Activated CD8-positive, alpha-beta memory T cell treated with anti-CD3 and anti-CD28 coated beads, Interleukin-2, amount 10 ng/mL, durations not matched to agents 7 days and 5 days (primary cell): ENCODE measurements around the gene GATA6. TPM values are rescaled to one million over a fixed set of nuclear protein-coding genes. Genes with fewer than 3 reads are reported as not detected.

Source experiments
- ATAC-seq: fragments of 150-1000 bp; cut with Tn5 transposase; one replicate; pipeline ENCODE4 v1.10.0; 2021; ENCODE audit warnings: moderate library complexity
- CTCF ChIA-PET: fragments of 350-600 bp; sonication (Branson Sonifier 250); formaldehyde crosslinking; loops from one replicate; lab custom pipeline; 2021; ENCODE audit warnings: antibody characterized with exemption; lab: Charles Lee
- DNase-seq: peaks from one replicate; pipeline ENCODE4 v3.0.0-alpha.2; 2020
- H3K27ac Mint-ChIP-seq: one replicate; pipeline ENCODE4 v1.8.0; 2021; ENCODE audit warnings: mild to moderate bottlenecking, mixed read lengths
- H3K27me3 Mint-ChIP-seq: one replicate; pipeline ENCODE4 v1.8.0; 2021; ENCODE audit warnings: mixed read lengths
- H3K36me3 Mint-ChIP-seq: one replicate; pipeline ENCODE4 v1.8.0; 2021; ENCODE audit warnings: mild to moderate bottlenecking, mixed read lengths
- H3K4me1 Mint-ChIP-seq: one replicate; pipeline ENCODE4 v1.8.0; 2021; ENCODE audit warnings: mixed read lengths
- H3K4me3 Mint-ChIP-seq: one replicate; pipeline ENCODE4 v1.8.0; 2021; ENCODE audit warnings: mild to moderate bottlenecking, moderate library complexity, mixed read lengths
- H3K9me3 Mint-ChIP-seq: one replicate; pipeline ENCODE4 v1.8.0; 2022; ENCODE audit warnings: low read depth, mixed read lengths
- total RNA-seq, 2 experiments: library from RNA; stranded (reverse); gene quantifications; one replicate each; pipeline ENCODE4 v1.2.3, GENCODE V29; 2021

Gene GATA6
- total RNA-seq, result not detected

DNA sequence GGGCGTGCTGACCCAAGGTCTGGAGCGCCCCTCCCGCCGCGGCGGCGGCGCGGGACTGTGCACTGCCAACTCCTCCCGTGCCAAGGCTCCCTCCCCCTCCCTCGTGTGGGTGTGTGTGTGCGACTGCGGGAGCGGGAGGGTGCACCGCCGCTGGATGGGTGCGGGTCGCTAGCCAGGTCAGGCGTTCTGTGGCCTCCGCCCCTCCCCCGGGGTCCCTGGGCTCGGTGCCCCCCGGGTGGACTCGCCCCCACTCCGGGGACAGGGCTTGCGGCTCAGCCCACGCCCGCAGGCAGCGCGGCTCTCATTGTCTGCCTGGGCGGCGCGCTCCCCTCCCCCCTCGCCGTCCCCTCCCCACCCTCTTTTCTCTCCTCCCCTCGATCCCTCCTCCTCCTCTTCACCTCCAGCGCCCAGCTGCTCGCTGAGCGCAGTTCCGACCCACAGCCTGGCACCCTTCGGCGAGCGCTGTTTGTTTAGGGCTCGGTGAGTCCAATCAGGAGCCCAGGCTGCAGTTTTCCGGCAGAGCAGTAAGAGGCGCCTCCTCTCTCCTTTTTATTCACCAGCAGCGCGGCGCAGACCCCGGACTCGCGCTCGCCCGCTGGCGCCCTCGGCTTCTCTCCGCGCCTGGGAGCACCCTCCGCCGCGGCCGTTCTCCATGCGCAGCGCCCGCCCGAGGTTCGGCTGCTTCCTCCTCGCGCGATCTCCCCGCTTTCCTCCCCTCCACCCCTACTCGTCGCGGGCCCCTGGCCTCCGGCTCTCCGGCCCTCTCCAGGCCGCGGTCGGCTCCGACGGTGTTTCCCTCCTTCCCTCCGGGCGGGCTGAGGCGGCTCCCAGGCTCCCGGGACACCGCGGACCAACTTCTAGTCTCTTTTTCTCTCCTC is at the start of gene GATA6:
Gene GATA6, plus strand, starts transcription at position 579 of the 878 bp plus-strand sequence. CDS start 1,556 bp downstream, outside the sequence.
- ATAC-seq, result peak; percentile 73
- no peaks in the 10 kb centered on the region for H3K9me3 Mint-ChIP-seq
- H3K4me1 Mint-ChIP-seq, result peaks cover 21% of the 10 kb centered on the region
- peak within 1 kb of the TSS; percentile 56 for H3K27ac Mint-ChIP-seq
- CTCF ChIA-PET, result no interaction called here
- H3K4me3 Mint-ChIP-seq, result peak within 1 kb of the TSS; percentile 82
- H3K36me3 Mint-ChIP-seq, result peaks cover 3% of the 10 kb centered on the region
- peaks cover 77% of the 10 kb centered on the region for H3K27me3 Mint-ChIP-seq
- peak; percentile 60 for DNase-seq

DNA sequence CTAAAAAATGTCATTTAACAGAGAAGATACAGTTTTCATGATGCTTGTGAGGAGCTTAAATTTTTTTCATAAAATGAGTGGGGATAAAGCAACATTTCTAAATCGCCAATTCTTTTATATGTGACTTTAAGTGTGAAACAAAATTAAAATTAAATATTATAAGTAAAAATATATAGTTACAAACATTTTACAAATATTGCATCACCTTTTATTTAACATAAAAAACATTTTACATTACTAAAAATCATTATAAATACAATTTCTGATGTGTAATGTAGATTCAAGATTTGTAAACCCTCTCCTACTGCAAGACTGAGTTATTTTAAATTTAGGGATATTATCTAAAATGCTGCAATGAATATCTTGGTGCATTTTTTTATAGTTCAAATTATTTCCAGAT is 44.4 kb upstream of the GATA6 start:
- H3K9me3 Mint-ChIP-seq, result peaks cover 3% of the 10 kb centered on the region
- no peaks in the 10 kb centered on the region for H3K36me3 Mint-ChIP-seq
- no peaks in the 10 kb centered on the region for H3K4me1 Mint-ChIP-seq
- no peak overlapping the region for H3K27ac Mint-ChIP-seq
- ATAC-seq (no peak), DNase-seq (no peak)
- H3K4me3 Mint-ChIP-seq, result no peak overlapping the region
- peaks cover 7% of the 10 kb centered on the region for H3K27me3 Mint-ChIP-seq
- CTCF ChIA-PET, result no interaction called here

DNA sequence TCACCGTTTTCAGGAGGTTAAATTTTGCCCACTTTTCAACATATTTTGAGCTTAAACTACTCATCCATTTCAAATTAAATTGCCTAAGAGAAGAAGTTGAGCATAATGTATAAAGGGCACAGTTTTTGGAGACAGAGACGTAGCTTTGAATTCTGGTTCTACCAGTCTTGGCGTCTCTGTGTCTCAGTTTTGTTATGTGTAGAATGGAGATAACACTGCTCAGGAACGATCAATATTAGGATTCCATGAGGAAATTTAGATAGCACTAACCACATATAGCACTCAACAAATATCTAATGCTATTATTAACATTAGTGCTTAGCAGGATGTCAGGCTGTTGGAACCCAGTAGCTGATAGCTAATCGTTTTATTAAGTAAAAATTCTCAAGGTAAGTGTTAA is 40.4 kb upstream of the GATA6 start:
- DNase-seq, result no peak
- no peaks in the 10 kb centered on the region for H3K36me3 Mint-ChIP-seq
- H3K27ac Mint-ChIP-seq, result no peak overlapping the region
- no peak overlapping the region for H3K4me3 Mint-ChIP-seq
- no peaks in the 10 kb centered on the region for H3K4me1 Mint-ChIP-seq
- ATAC-seq, result no peak
- H3K9me3 Mint-ChIP-seq, result no peaks in the 10 kb centered on the region
- H3K27me3 Mint-ChIP-seq, result peaks cover 7% of the 10 kb centered on the region
- CTCF ChIA-PET, result no interaction called here

DNA sequence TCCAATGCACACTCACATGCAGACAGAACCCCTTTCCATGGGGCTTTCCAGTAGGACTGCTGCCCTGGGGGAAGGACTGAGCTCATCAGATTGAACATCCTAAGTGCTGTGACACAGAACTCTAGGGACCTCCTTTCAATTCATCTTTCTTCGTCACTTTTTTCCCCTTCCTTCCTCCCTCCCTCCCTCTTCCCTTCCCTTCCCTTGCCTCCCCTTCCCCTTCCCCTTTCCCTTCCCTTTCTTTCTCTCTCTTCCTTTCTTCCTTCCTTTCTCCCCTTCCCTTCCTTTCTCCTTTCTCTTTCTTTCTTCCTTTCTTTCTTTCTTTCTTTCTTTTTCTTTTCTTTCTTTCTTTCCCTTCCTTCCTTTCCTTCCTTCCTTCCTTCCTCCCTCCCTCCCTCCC is 39.6 kb upstream of the GATA6 start:
- CTCF ChIA-PET, result no interaction called here
- H3K27me3 Mint-ChIP-seq, result peaks cover 7% of the 10 kb centered on the region
- DNase-seq (no peak), ATAC-seq (no peak)
- no peaks in the 10 kb centered on the region for H3K36me3 Mint-ChIP-seq
- no peaks in the 10 kb centered on the region for H3K4me1 Mint-ChIP-seq
- no peak overlapping the region for H3K27ac Mint-ChIP-seq
- H3K4me3 Mint-ChIP-seq, result no peak overlapping the region
- H3K9me3 Mint-ChIP-seq, result no peaks in the 10 kb centered on the region

DNA sequence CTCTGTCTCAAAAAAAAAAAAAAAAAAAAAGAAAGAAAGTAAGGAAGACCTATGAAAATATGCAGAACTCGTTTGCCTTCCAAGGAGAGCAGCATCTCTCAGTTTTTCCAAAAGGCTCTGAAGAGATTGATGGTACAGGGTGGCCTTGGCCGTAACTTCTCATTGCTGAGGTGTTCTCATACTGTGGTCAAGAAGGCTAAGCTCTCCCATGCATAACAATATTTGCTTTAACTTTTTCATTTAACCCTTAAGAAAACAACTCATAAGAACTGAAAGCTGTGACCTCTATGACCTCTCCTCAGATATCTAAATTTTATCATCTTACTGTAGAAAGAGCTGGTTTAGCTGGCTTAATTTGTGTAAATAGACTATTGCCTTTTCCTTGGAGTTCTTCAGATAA is 37.1 kb upstream of the GATA6 start:
- Mint-ChIP-seq H3K27ac (no peak overlapping the region), H3K4me1 (no peaks in the 10 kb centered on the region), H3K4me3 (no peak overlapping the region), H3K36me3 (no peaks in the 10 kb centered on the region), H3K9me3 (no peaks in the 10 kb centered on the region), H3K27me3 (no peaks in the 10 kb centered on the region)
- CTCF ChIA-PET, result no interaction called here
- DNase-seq (no peak), ATAC-seq (no peak)

DNA sequence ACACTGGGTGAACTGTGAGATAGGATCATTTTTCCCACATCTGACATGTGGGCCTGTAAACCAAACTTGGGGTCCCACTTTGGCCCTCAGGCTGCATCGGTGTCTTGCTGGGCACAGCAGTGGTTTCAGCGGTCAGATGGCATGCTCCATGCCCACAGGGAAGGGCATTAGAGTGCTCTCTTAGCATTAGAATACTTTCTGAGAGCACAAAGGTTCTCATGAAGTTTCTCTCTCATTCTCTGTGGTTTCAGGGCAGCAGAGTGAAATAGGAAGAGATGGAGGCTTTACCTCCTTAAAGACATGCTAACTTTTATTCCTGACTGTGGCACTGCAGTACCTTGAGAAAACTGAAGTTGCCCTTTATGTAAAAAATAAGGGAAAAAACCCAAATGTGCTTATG is 36.6 kb upstream of the GATA6 start:
- Mint-ChIP-seq H3K27me3 (no peaks in the 10 kb centered on the region), H3K27ac (no peak overlapping the region), H3K36me3 (no peaks in the 10 kb centered on the region), H3K4me3 (no peak overlapping the region), H3K9me3 (no peaks in the 10 kb centered on the region), H3K4me1 (no peaks in the 10 kb centered on the region)
- CTCF ChIA-PET, result no interaction called here
- no peak for ATAC-seq
- DNase-seq, result no peak

DNA sequence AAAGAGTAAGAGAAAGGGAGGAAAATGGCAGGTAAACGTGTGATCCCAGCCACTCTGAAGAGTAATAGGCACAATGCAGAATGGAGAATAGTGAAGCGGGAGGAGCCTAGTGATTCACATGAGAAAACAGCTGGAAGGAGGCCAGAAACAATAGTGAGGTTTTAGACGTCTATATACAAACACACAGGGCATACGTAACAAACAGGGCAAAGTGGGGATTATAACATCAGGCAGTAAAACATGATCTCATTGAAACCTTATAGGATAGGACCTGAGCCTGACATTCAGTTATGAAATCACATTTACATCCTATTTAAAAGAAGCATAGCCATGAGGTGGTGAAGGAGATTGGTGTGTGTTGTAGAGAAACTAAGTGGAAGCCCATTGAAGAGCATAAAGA is 33.0 kb upstream of the GATA6 start:
- H3K27me3 Mint-ChIP-seq, result no peaks in the 10 kb centered on the region

DNA sequence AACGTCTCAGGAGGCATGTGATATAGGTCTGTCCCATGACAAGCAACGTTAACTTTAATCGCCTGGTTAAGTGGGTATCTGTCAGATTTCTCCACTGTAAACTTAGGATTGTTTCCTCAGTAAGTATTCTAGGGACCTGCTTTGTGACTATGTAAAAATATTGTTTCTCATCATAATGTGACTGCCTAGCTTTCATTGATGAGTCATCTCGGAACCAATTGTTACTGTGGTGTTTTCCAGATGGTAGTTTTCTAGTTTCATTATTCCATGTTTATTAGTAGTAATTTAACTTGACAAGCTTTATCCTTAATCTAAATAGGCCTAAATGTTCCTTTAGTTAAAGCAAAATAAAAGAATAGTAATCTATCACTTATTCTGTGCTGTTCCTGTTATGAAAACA is 28.2 kb upstream of the GATA6 start:
- H3K36me3 Mint-ChIP-seq, result no peaks in the 10 kb centered on the region
- no peaks in the 10 kb centered on the region for H3K9me3 Mint-ChIP-seq
- H3K4me1 Mint-ChIP-seq, result no peaks in the 10 kb centered on the region
- H3K27me3 Mint-ChIP-seq, result no peaks in the 10 kb centered on the region
- no peak overlapping the region for H3K27ac Mint-ChIP-seq
- ATAC-seq (no peak), DNase-seq (no peak)
- H3K4me3 Mint-ChIP-seq, result no peak overlapping the region
- CTCF ChIA-PET, result no interaction called here

More for the DNA sequence above, 33.0 kb upstream of the GATA6 start:
- no peak overlapping the region for H3K27ac Mint-ChIP-seq
- H3K36me3 Mint-ChIP-seq, result no peaks in the 10 kb centered on the region
- H3K4me3 Mint-ChIP-seq, result no peak overlapping the region
- ATAC-seq (no peak), DNase-seq (no peak)
- no peaks in the 10 kb centered on the region for H3K9me3 Mint-ChIP-seq
- no peaks in the 10 kb centered on the region for H3K4me1 Mint-ChIP-seq
- CTCF ChIA-PET, result no interaction called here

DNA sequence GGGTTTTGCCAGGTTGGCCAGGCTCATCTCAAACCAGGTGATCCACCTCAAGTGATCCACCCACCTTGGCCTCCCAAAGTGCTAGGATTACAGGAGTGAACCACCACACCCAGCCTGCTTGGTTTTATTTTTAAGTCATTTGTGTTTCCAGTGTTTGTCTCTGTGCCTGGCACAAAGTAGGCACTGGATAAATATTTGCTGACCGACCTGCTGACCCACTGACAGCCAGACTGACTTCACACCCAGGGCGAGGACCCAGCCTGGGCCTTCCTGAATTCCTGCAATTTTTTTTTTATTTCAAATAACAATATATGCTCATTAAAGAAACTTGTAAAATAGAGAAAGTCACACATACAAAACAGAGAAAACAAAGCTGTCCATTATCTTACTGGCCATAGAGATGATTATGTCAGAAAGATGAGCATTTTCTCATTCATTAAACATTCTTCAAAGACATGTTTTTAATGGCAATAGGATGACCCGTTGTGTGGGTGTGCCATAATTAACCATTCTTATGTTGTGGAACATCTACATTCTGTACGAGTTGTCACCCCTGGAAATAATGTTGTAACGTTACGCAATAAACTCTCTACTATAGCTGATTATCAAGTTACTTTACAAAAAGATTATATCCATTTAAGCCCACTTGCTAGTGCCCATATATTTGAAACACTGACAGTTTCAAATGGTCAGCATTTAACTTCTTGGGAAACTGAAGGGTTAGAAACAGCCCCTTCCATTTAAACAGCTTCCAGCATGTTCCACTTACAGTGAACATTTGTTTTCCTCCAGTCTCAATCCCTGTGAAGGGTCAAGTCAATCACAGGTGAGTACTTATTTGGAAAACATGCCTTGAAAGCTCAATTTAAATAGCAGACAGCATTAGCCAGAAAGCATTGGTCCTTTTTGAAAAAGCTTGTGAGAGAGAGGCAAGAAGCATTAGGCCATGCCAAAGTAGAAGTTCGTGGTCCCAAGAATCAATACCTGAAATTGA is 25.7 kb upstream of the GATA6 start:
- CTCF ChIA-PET, result no interaction called here
- ATAC-seq, result no peak
- Mint-ChIP-seq H3K27me3 (peaks cover 2% of the 10 kb centered on the region), H3K27ac (no peak overlapping the region), H3K36me3 (no peaks in the 10 kb centered on the region), H3K4me1 (no peaks in the 10 kb centered on the region), H3K4me3 (no peak overlapping the region), H3K9me3 (no peaks in the 10 kb centered on the region)
- DNase-seq, result no peak

DNA sequence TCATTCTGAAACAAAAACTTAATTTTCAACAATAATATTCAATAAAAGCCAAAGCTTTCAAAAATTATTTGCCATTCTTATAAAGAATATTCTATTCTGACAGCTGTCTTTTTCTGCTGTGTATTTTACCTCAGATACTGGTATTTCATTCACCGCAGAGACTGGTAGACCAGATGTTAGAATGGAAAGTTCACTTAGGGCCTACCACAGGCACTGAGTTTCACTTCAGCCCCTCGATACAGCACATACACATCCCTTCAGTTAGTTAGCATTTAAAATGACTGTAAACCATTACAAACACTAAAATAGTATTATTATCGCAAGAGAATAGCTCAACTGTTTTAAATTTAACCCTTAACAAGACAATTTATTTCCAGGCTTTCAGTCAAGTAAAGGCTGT is 24.2 kb upstream of the GATA6 start:
- H3K4me1 Mint-ChIP-seq, result no peaks in the 10 kb centered on the region
- CTCF ChIA-PET, result no interaction called here
- no peaks in the 10 kb centered on the region for H3K36me3 Mint-ChIP-seq
- no peaks in the 10 kb centered on the region for H3K9me3 Mint-ChIP-seq
- no peak overlapping the region for H3K27ac Mint-ChIP-seq
- DNase-seq (no peak), ATAC-seq (no peak)
- peaks cover 2% of the 10 kb centered on the region for H3K27me3 Mint-ChIP-seq
- no peak overlapping the region for H3K4me3 Mint-ChIP-seq

DNA sequence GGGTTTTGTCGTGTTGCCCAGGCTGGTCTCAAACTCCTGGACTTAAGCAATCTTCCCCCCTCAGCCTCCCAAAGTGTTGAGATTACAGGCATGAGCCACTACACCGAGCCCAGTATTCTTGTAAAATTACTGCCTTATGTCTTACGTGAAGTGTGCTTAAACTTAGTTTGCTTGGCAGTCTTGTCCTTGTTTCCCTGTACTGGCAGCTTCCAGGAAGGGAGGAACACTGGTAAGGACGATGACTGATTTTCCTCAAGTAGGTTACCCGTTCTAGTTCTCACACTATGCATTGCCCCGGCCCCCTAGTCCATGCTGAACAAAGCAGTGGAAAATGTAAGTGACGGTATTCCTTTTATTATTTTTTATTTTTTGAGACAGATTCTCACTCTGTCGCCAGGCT is 19.7 kb upstream of the GATA6 start:
- Mint-ChIP-seq H3K4me3 (no peak overlapping the region), H3K36me3 (no peaks in the 10 kb centered on the region), H3K27ac (no peak overlapping the region), H3K27me3 (peaks cover 2% of the 10 kb centered on the region), H3K9me3 (no peaks in the 10 kb centered on the region), H3K4me1 (no peaks in the 10 kb centered on the region)
- DNase-seq, result no peak
- CTCF ChIA-PET, result no interaction called here
- ATAC-seq, result no peak

DNA sequence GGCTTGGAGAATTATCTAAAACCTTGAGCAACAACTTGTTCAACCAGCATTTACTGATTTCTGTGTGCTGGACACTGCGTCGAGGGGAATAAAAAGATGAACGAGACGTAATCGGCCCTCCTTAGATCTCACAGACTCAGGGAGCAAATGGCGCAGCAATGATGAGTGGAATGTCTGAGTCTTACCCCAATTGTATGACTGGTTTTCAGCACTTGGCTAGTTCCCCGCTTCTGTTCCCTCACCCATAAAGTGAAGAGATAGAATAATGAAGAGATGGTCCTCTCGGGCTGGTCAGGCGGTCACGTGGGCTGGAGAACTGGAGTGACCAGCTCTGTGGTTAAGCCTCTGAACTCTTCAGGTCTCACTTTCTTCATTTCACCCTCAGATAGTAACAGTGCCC is 17.3 kb upstream of the GATA6 start:
- CTCF ChIA-PET, result no interaction called here
- no peak overlapping the region for H3K4me3 Mint-ChIP-seq
- ATAC-seq, result no peak
- H3K27ac Mint-ChIP-seq, result no peak overlapping the region
- H3K36me3 Mint-ChIP-seq, result no peaks in the 10 kb centered on the region
- peaks cover 2% of the 10 kb centered on the region for H3K27me3 Mint-ChIP-seq
- no peak for DNase-seq
- no peaks in the 10 kb centered on the region for H3K4me1 Mint-ChIP-seq
- no peaks in the 10 kb centered on the region for H3K9me3 Mint-ChIP-seq

DNA sequence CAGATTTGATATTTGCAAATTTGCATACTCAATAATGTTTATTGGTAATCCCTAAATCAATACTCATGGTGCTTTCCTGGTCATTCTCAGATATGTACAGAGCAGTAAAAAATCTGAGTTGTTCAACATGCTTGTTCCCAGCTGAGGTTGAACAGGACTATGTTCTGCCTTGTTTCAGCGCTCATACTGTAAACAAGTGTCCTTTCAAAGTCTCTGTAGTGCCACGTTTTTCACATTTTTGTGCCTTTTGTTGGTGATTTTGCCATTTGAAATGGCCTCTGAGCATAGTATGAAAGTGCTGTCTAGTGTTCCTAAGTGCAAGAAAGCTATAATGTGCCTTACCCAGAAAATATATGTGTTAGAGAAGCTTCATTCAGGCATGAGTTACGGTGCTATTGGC is 16.0 kb upstream of the GATA6 start:
- CTCF ChIA-PET, result interaction anchor here (1.0 kb wide), 1 partner anchor 155 kb away, joined by 3 read pairs; no protein-coding TSS in a partner anchor
- no peaks in the 10 kb centered on the region for H3K4me1 Mint-ChIP-seq
- no peak overlapping the region for H3K4me3 Mint-ChIP-seq

More for the DNA sequence above, 16.0 kb upstream of the GATA6 start:
- Mint-ChIP-seq H3K27me3 (peaks cover under 1% of the 10 kb centered on the region), H3K27ac (no peak overlapping the region), H3K36me3 (no peaks in the 10 kb centered on the region), H3K9me3 (no peaks in the 10 kb centered on the region)
- no peak for DNase-seq
- ATAC-seq, result no peak
